ENCODE measurements around the gene PRPF39. TPM values are rescaled to one million over a fixed set of nuclear protein-coding genes. Genes with fewer than 3 reads are reported as not detected.
A peak's percentile ranks its signal among the peaks of the same experiment; 100 is the strongest.
"Not testable (repeated sequence)": the region's sequence is repeated elsewhere in the genome, so short reads cannot be mapped to it uniquely, and the experiment has no call there.

Gene PRPF39
- total RNA-seq, 1 donor from 2014 or later = 48.1 TPM

DNA sequence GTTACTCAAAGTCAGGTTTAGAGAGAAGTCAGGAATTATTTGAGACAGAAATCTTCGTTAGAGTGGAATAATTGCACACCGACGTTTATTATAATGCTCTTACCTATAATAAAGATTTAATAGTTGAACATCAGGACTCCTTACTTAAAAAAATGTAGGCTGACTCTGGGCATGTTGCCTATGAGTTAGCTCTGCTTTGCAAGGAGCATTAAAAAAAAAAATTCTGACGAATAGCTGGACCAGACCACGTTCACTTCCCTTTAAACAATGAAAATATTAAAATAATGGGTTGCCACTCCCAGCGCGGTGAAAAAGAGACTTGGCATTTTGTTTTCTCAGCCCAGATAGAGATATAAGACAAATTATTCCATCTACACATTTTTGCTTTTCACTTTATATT is 51.2 kb downstream of the PRPF39 start:
- H3K4me3 Mint-ChIP-seq = peak overlapping the region; percentile 98
- peak overlapping the region; percentile 96 for H3K27ac Mint-ChIP-seq
- no peaks in the 10 kb centered on the region for H3K27me3 Mint-ChIP-seq
- H3K4me1 Mint-ChIP-seq = peaks cover 32% of the 10 kb centered on the region
- H3K36me3 Mint-ChIP-seq (ENCODE audit: low read depth) = peaks cover 8% of the 10 kb centered on the region
- no peaks in the 10 kb centered on the region for H3K9me3 Mint-ChIP-seq
- intact Hi-C loops (cut with micrococcal nuclease) = loop anchor here (1.0 to 5.0 kb wide), 3 partner anchors 60 to 223 kb away; partner anchors contain the start of gene MIS18BP1
- no peak for DNase-seq

DNA sequence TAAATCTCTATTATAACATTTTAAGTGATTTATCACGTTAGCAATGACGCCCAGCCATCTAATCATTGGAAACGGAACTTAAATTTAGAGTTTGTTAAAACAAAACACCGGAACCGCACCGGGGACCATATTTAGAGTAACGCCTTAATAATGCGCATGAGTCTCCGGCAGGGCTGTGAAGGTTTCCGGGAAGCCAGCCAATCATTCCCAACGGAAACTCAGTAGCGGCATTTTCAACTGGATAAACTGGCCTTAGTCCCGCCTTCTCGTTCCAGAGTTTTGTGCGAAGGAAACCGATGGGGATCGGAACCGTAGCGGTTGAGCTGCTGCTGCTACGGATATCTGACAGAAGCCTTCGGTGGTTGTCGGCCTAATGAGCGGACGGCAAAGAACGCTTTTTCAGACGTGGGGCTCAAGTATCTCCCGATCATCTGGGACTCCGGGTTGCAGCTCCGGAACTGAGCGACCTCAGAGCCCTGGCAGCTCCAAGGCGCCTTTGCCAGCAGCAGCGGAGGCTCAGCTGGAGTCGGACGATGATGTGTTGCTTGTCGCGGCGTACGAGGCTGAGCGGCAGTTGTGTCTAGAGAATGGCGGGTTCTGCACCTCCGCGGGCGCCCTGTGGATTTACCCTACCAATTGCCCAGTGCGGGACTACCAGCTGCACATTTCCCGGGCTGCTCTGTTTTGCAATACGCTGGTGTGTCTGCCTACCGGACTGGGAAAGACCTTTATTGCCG is 51.9 kb downstream of the PRPF39 start, which contains the start of gene FANCM:
FANCM (plus strand) TSS at position 272 of the 737 bp plus-strand sequence; CDS start at position 374, 102 bp downstream.
- Mint-ChIP-seq H3K27ac (peak within 1 kb of the TSS; percentile 96), H3K4me3 (peak within 1 kb of the TSS; percentile 98), H3K4me1 (peaks cover 33% of the 10 kb centered on the region), H3K27me3 (no peaks in the 10 kb centered on the region), H3K9me3 (no peaks in the 10 kb centered on the region), H3K36me3 (ENCODE audit: low read depth) (peaks cover 8% of the 10 kb centered on the region)
- intact Hi-C loops (cut with micrococcal nuclease) = loop anchor here (1.0 to 5.0 kb wide), 3 partner anchors 59 to 224 kb away; partner anchors contain the start of gene MIS18BP1
- peak; percentile 96 for DNase-seq

DNA sequence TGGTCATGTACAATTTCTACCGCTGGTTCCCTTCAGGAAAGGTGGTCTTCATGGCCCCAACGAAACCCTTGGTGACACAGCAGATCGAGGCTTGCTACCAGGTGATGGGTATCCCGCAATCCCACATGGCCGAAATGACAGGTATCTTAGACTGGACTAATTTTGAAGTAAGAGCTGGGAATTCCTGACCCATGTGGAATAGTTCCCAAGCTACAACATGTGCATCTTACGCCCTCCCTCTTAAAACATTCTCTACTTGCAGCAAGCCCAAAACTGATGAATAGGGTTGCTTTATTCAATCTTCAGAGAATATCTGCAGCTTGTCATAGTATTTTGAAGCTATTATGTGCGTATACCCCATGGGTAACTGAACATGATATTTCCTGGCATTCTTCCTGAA is 52.5 kb downstream of the PRPF39 start:
- Mint-ChIP-seq H3K27ac (peak overlapping the region; percentile 96), H3K27me3 (no peaks in the 10 kb centered on the region), H3K9me3 (no peaks in the 10 kb centered on the region), H3K4me1 (peaks cover 31% of the 10 kb centered on the region), H3K36me3 (ENCODE audit: low read depth) (peaks cover 9% of the 10 kb centered on the region), H3K4me3 (peak overlapping the region; percentile 98)
- intact Hi-C loops (cut with micrococcal nuclease) = loop anchor here (5.0 kb wide), 1 partner anchor 224 kb away; no protein-coding TSS in a partner anchor
- DNase-seq = no peak

DNA sequence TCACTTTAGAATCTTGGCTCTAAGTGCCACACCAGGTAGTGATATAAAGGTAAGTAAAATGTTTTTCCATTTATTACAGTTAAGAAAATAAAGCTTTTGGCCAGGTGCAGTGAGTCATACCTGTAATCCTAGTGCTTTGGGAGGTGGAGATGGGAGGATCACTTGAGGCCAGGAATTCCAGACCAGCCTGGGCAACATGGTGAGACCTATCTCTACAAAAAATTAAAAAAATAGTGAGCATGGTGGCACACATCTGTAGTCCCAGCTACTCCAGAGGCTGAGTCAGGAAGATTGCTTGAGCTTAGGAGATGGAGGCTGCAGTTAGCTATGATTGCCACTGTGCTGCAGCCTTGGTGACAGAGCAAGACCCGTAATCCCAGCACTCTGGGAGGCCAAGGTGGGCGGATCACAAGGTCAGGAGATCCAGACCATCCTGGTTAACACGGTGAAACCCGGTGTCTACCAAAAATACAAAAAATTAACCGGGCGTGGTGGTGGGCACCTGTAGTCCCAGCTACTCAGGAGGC is 56.8 kb downstream of the PRPF39 start:
- intact Hi-C loops (cut with micrococcal nuclease) = no loop called here
- no peaks in the 10 kb centered on the region for H3K27me3 Mint-ChIP-seq
- H3K4me1 Mint-ChIP-seq = peaks cover 37% of the 10 kb centered on the region
- no peak for DNase-seq
- H3K9me3 Mint-ChIP-seq = no peaks in the 10 kb centered on the region
- no peak overlapping the region for H3K4me3 Mint-ChIP-seq
- H3K27ac Mint-ChIP-seq = no peak overlapping the region
- peaks cover 13% of the 10 kb centered on the region for H3K36me3 Mint-ChIP-seq (ENCODE audit: low read depth)

- H3K9me3 Mint-ChIP-seq; intact Hi-C loops (cut with micrococcal nuclease); DNase-seq; H3K4me3 Mint-ChIP-seq; H3K27ac Mint-ChIP-seq; H3K27me3 Mint-ChIP-seq: not testable (repeated sequence)
- H3K36me3 Mint-ChIP-seq (ENCODE audit: low read depth) = peaks cover 13% of the 10 kb centered on the region
- H3K4me1 Mint-ChIP-seq = peaks cover 36% of the 10 kb centered on the region
These were observed 58.2 kb downstream of the PRPF39 start for GRCh38 chr14:45142083-45142482.

GRCh38 chr14:45144658-45145057 is 60.7 kb downstream of the PRPF39 start:
- intact Hi-C loops (cut with micrococcal nuclease) = no loop called here
- no peaks in the 10 kb centered on the region for H3K9me3 Mint-ChIP-seq
- no peak overlapping the region for H3K4me3 Mint-ChIP-seq
- DNase-seq = no peak
- peak overlapping the region; percentile 45 for H3K27ac Mint-ChIP-seq
- H3K4me1 Mint-ChIP-seq = peaks cover 19% of the 10 kb centered on the region
- peaks cover 12% of the 10 kb centered on the region for H3K36me3 Mint-ChIP-seq (ENCODE audit: low read depth)
- no peaks in the 10 kb centered on the region for H3K27me3 Mint-ChIP-seq

DNA sequence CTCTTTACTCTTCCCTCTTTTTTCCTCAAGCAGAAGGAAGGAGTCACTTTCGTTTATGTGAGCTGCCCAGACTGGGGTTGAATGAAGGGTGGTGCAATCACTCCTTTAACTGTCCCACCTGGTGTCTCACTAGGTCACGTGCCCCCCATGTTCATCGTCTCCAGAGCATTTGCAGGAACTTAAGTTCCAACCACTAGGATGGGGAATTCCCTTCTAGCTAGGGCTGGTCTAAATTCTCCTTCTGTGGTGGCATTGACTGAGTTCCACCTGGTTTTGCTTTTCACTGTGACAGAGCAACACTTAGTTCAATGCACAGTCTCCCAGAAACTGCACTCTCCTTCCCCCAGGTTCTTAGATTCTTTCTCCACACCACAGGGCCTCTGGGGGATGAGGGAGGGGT is 61.3 kb downstream of the PRPF39 start:
- no peaks in the 10 kb centered on the region for H3K27me3 Mint-ChIP-seq
- H3K4me3 Mint-ChIP-seq = no peak overlapping the region
- intact Hi-C loops (cut with micrococcal nuclease) = no loop called here
- no peaks in the 10 kb centered on the region for H3K9me3 Mint-ChIP-seq
- no peak for DNase-seq
- H3K36me3 Mint-ChIP-seq (ENCODE audit: low read depth) = peaks cover 14% of the 10 kb centered on the region
- H3K4me1 Mint-ChIP-seq = peaks cover 17% of the 10 kb centered on the region
- H3K27ac Mint-ChIP-seq = no peak overlapping the region

GRCh38 chr14:45149602-45150001 is 65.7 kb downstream of the PRPF39 start:
- Mint-ChIP-seq H3K4me1 (peaks cover 8% of the 10 kb centered on the region), H3K27me3 (no peaks in the 10 kb centered on the region), H3K36me3 (ENCODE audit: low read depth) (peaks cover 9% of the 10 kb centered on the region), H3K4me3 (no peak overlapping the region), H3K9me3 (no peaks in the 10 kb centered on the region), H3K27ac (no peak overlapping the region)
- DNase-seq = no peak
- intact Hi-C loops (cut with micrococcal nuclease) = no loop called here

DNA sequence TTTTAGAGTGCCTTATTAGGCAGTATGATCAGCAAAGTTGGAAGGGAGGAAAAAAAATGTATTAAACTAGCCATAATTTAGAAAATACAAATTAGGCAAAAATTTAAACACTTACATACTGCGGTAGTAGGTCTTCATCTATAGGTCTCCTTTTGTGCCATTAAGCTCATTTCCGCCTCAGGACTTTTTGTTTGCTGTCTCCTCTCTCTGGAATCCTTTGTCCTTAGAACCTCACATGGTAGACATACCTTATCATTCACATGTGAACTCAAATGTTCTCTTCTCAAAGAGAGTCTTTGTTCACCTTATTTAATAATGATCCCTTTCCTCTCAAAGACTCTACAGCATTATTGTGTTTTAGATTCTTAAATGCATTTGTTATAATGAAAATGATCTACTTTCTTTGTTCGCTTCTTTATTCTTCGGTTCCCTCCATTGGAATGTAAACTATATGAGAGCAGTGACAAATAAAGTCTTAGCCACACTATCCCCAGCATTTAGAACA is 66.5 kb downstream of the PRPF39 start:
- peaks cover under 1% of the 10 kb centered on the region for H3K4me1 Mint-ChIP-seq
- H3K4me3 Mint-ChIP-seq = no peak overlapping the region
- H3K9me3 Mint-ChIP-seq = no peaks in the 10 kb centered on the region
- no peak for DNase-seq
- peaks cover 6% of the 10 kb centered on the region for H3K36me3 Mint-ChIP-seq (ENCODE audit: low read depth)
- intact Hi-C loops (cut with micrococcal nuclease) = no loop called here
- H3K27ac Mint-ChIP-seq = no peak overlapping the region
- H3K27me3 Mint-ChIP-seq = no peaks in the 10 kb centered on the region

GRCh38 chr14:45156067-45156466 is 72.2 kb downstream of the PRPF39 start:
- no peak for DNase-seq
- intact Hi-C loops (cut with micrococcal nuclease) = no loop called here
- H3K27me3 Mint-ChIP-seq = no peaks in the 10 kb centered on the region
- peaks cover 8% of the 10 kb centered on the region for H3K4me1 Mint-ChIP-seq
- peaks cover 4% of the 10 kb centered on the region for H3K36me3 Mint-ChIP-seq (ENCODE audit: low read depth)
- H3K9me3 Mint-ChIP-seq = no peaks in the 10 kb centered on the region
- H3K27ac Mint-ChIP-seq = no peak overlapping the region
- no peak overlapping the region for H3K4me3 Mint-ChIP-seq

Other genes with a start within 250 kb of the PRPF39 start
- 14.7 and 14.9 TPM in 2 replicates for gene KLHL28, start 122.2 kb upstream of the PRPF39 start, total RNA-seq
- 7.6 and 7.9 TPM in 2 replicates for gene TOGARAM1, start 121.9 kb upstream of the PRPF39 start, total RNA-seq
- 62.4 and 65.4 TPM in 2 replicates for gene FKBP3, start 50.4 kb downstream of the PRPF39 start, total RNA-seq
- 16.5 and 21.0 TPM in 2 replicates for gene FANCM, start 51.8 kb downstream of the PRPF39 start, total RNA-seq
- gene MIS18BP1, start 169.1 kb downstream of the PRPF39 start, total RNA-seq = 58.9 and 67.1 TPM in 2 replicates